ENCODE measurements around the gene RASA3.
"Not testable (repeated sequence)": the region's sequence is repeated elsewhere in the genome, so short reads cannot be mapped to it uniquely, and the experiment has no call there.

The RASA3 gene

DNA sequence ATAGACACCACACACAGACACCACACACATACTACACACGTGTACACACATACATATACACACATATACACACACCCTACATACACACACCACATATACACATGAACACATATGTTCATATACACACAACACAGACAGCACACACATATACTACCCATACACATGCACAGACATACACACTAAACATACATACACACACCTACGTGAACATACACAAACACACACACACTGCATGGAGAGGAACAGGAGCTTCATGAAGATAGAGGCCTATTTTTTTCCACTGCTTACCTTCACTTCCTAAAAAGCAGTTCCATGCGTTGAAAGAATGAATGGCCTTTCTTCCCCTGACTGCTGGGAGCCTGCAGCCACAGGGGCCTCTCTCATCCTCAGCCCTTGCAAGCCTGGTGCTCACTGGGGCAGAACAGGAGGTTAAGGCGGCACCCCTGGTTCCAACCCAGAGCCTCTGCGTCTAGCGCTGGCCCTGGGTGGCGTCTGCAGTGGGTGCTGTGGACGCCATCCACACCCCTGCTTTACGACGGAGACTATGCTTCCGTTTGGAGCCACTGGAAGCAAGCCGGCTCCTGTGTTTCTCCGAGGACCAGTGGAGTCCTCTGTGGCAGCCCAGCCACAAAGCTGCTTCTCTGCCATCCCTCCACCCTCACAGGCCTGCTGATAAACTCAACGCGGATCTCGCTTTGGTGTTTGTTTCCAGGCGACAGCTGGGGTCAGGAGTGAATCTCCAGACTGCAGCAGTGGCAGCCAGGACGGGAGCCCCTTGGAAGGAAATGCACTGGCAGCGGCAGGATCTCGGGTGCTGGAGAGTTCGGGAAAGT, 1.9 kb upstream of the RASA3 start:
- no peak overlapping the region for H3K4me3 ChIP-seq (ENCODE audit: low read depth, low read length)
- in situ Hi-C loops (cut with HindIII; ENCODE audit: low sequenced_read_pairs), result no loop called here
- TF ChIP-seq, protein P1, sequence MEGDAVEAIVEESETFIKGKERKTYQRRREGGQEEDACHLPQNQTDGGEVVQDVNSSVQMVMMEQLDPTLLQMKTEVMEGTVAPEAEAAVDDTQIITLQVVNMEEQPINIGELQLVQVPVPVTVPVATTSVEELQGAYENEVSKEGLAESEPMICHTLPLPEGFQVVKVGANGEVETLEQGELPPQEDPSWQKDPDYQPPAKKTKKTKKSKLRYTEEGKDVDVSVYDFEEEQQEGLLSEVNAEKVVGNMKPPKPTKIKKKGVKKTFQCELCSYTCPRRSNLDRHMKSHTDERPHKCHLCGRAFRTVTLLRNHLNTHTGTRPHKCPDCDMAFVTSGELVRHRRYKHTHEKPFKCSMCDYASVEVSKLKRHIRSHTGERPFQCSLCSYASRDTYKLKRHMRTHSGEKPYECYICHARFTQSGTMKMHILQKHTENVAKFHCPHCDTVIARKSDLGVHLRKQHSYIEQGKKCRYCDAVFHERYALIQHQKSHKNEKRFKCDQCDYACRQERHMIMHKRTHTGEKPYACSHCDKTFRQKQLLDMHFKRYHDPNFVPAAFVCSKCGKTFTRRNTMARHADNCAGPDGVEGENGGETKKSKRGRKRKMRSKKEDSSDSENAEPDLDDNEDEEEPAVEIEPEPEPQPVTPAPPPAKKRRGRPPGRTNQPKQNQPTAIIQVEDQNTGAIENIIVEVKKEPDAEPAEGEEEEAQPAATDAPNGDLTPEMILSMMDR (IDR thresholded peaks at IDR 0.05; ENCODE audit: low read depth, low read length), result no peak
- DNase-seq (ENCODE audit: low read depth, low spot score), result no peak

DNA sequence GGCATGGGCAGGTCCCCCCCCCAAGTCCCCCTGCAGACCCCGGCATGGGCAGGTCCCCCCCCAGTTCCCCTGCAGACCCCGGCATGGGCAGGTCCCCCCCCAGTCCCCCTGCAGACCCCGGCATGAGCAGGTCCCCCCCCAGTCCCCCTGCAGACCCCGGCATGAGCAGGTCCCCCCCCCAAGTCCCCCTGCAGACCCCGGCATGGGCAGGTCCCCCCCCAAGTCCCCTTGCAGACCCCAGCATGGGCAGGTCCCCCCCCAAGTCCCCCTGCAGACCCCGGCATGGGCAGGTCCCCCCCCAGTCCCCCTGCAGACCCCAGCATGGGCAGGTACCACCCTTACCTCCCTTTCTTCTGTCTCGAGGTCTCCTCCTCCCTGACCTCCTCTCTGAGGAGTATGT, 1.1 kb upstream of the RASA3 start:
- DNase-seq (ENCODE audit: low read depth, low spot score); in situ Hi-C loops (cut with HindIII; ENCODE audit: low sequenced_read_pairs); H3K4me3 ChIP-seq (ENCODE audit: low read depth, low read length): not testable (repeated sequence)

- in situ Hi-C loops (cut with HindIII; ENCODE audit: low sequenced_read_pairs); DNase-seq (ENCODE audit: low read depth, low spot score); H3K4me3 ChIP-seq (ENCODE audit: low read depth, low read length): not testable (repeated sequence)
Observed at GRCh38 chr13:114133126-114133525, 703 bp upstream of the RASA3 start.

DNA sequence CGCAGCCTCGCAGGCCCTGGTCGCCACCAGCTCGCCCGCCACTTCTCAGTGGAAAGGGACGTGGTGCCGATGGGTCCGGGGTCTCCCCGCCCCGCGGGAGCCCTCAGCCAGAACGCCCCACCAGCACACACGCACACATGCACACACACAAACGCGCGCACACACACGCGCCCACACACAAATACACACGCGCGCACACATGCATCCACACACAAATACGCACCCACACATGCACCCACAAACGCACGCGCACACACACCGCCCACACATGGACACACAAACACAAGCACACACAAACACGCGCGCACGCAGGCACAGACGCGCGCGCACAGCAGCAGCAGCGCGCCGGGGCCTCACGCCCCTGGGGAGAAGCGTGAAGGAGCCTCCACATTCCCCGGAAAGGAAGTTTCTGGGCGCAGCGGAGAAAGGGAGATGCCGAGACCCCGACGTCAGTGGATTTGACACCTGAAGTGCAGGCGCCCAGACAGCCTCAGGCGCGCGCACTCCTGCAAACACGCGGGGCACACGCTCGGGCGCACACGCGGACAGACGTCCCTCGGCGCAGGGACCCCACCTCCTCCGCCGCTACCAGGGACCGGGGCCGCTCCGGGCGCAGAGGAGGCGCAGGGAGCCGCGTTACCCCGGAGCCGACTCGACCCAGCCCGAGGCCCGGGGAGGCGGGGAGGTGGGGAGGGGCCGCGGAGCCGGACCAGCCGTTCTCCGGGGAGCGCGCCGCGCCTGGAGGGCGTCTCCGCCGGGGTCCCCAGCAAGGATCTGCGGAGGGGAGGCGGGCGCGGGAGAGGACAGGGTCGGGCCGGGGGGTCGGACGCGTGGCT, 622 bp downstream of the RASA3 start:
- H3K4me3 ChIP-seq (ENCODE audit: low read depth, low read length), result peak overlapping the region; percentile 97
- TF ChIP-seq, protein P1 (IDR thresholded peaks at IDR 0.05; ENCODE audit: low read depth, low read length), result no peak
- in situ Hi-C loops (cut with HindIII; ENCODE audit: low sequenced_read_pairs), result no loop called here
- peak; percentile 33 for DNase-seq (ENCODE audit: low read depth, low spot score)

GRCh38 chr13:114130837-114131582, 1.4 kb downstream of the RASA3 start:
- peak; percentile 94 for DNase-seq (ENCODE audit: low read depth, low spot score)
- in situ Hi-C loops (cut with HindIII; ENCODE audit: low sequenced_read_pairs), result no loop called here
- H3K4me3 ChIP-seq (ENCODE audit: low read depth, low read length), result peak overlapping the region; percentile 97
- TF ChIP-seq, protein P1 (IDR thresholded peaks at IDR 0.05; ENCODE audit: low read depth, low read length), result no peak

GRCh38 chr13:114130131-114130836, 2.1 kb downstream of the RASA3 start:
- peak overlapping the region; percentile 97 for H3K4me3 ChIP-seq (ENCODE audit: low read depth, low read length)
- no peak for DNase-seq (ENCODE audit: low read depth, low spot score)
- TF ChIP-seq, protein P1 (IDR thresholded peaks at IDR 0.05; ENCODE audit: low read depth, low read length), result no peak
- in situ Hi-C loops (cut with HindIII; ENCODE audit: low sequenced_read_pairs), result no loop called here

DNA sequence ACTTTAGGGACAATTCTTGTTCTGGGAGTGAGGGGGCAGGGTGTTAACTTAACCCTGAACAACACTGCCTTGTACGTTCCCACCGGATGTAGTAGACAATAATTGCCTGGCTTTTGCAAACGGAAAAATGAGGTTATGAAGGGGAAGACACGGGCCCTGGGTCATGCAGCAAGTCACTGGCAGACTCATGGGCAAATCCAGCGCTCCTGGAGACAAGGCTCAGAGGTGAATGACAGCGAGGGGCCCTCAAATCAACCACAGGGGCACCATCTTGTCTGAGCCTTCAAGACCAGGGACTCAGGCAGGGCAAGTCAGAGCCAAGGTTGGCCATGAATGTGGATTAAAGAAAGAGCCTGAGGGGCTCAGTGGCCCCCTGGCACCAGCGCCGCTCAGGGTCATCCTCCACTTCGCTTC, 2.8 kb downstream of the RASA3 start:
- no peak for DNase-seq (ENCODE audit: low read depth, low spot score)
- H3K4me3 ChIP-seq (ENCODE audit: low read depth, low read length), result peak overlapping the region; percentile 97
- in situ Hi-C loops (cut with HindIII; ENCODE audit: low sequenced_read_pairs), result no loop called here
- TF ChIP-seq, protein P1 (IDR thresholded peaks at IDR 0.05; ENCODE audit: low read depth, low read length), result no peak

All from astrocyte of the spinal cord (primary cell).